Ishikawa (cell line): ENCODE data around the gene SEMA3A.

Experiments
- CEBPB ChIP-seq: IDR thresholded peaks from 2 replicates; pipeline ENCODE4 v1.6.1; 2012
- CREB1 ChIP-seq: IDR thresholded peaks from 2 replicates; pipeline ENCODE4 v1.6.1; 2012; ENCODE audit warnings: low read depth
- EGR1 ChIP-seq: IDR thresholded peaks from 2 replicates; pipeline ENCODE4 v1.6.1; 2012
- EP300 ChIP-seq: IDR thresholded peaks from 2 replicates; pipeline ENCODE4 v1.6.1; 2012; ENCODE audit warnings: borderline replicate concordance
- FOXM1 ChIP-seq: IDR thresholded peaks from 2 replicates; pipeline ENCODE4 v1.6.1; 2012; ENCODE audit warnings: low read depth, borderline replicate concordance
- NFIC ChIP-seq: IDR thresholded peaks from 2 replicates; pipeline ENCODE4 v1.6.1; 2012
- RAD21 ChIP-seq: IDR thresholded peaks from 2 replicates; pipeline ENCODE4 v1.6.1; 2012; ENCODE audit warnings: low read depth
- TAF1 ChIP-seq: IDR thresholded peaks from 2 replicates; pipeline ENCODE4 v1.6.1; 2012; ENCODE audit warnings: low read depth, mild to moderate bottlenecking
- TCF12 ChIP-seq: IDR thresholded peaks from 2 replicates; pipeline ENCODE4 v1.6.1; 2012; ENCODE audit warnings: low read depth
- TEAD4 ChIP-seq: IDR thresholded peaks from 2 replicates; pipeline ENCODE4 v1.6.1; 2012
- YY1 ChIP-seq: IDR thresholded peaks from 2 replicates; pipeline ENCODE4 v1.6.1; 2012; ENCODE audit warnings: low read depth
- ZBTB7A ChIP-seq: IDR thresholded peaks from 2 replicates; pipeline ENCODE4 v1.6.1; 2012; ENCODE audit warnings: low read depth
- TF ChIP-seq, protein P1 (sequence below): IDR thresholded peaks from 2 replicates; pipeline ENCODE4 v1.6.1; 2012; ENCODE audit warnings: low read depth, mild to moderate bottlenecking
- TF ChIP-seq, protein P2 (sequence below): IDR thresholded peaks from 2 replicates; pipeline ENCODE4 v1.6.1; 2012
- TF ChIP-seq, protein P3 (sequence below): IDR thresholded peaks from 2 replicates; pipeline ENCODE4 v1.6.1; 2012

The SEMA3A gene

DNA sequence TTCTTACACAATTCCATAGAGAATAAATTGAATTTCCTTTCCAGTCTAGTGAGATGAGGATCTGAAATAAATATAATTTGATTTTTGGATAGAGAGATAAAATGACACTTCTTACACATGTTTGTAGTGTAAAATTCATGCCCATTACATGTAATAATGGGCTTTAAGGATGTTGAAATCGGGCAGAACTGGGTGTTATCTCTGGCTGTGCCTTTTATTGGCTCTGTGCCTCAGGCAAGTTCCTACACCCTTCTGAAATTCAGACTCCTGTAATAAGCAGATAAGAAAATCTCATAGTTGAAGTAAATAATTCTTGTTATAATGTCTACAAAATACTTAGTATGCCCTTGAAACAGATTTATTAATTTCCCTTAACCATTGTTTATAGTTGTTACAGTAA is 125.6 kb downstream of the SEMA3A start:
- TF ChIP-seq EGR1 (no peak), RAD21 (no peak), NFIC (no peak), ZBTB7A (no peak), YY1 (no peak), TAF1 (no peak), TEAD4 (no peak), CEBPB (no peak), TCF12 (no peak), CREB1 (no peak), FOXM1 (no peak), EP300 (no peak)
- TF ChIP-seq, protein P1, sequence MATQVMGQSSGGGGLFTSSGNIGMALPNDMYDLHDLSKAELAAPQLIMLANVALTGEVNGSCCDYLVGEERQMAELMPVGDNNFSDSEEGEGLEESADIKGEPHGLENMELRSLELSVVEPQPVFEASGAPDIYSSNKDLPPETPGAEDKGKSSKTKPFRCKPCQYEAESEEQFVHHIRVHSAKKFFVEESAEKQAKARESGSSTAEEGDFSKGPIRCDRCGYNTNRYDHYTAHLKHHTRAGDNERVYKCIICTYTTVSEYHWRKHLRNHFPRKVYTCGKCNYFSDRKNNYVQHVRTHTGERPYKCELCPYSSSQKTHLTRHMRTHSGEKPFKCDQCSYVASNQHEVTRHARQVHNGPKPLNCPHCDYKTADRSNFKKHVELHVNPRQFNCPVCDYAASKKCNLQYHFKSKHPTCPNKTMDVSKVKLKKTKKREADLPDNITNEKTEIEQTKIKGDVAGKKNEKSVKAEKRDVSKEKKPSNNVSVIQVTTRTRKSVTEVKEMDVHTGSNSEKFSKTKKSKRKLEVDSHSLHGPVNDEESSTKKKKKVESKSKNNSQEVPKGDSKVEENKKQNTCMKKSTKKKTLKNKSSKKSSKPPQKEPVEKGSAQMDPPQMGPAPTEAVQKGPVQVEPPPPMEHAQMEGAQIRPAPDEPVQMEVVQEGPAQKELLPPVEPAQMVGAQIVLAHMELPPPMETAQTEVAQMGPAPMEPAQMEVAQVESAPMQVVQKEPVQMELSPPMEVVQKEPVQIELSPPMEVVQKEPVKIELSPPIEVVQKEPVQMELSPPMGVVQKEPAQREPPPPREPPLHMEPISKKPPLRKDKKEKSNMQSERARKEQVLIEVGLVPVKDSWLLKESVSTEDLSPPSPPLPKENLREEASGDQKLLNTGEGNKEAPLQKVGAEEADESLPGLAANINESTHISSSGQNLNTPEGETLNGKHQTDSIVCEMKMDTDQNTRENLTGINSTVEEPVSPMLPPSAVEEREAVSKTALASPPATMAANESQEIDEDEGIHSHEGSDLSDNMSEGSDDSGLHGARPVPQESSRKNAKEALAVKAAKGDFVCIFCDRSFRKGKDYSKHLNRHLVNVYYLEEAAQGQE = no peak
- TF ChIP-seq, protein P2, sequence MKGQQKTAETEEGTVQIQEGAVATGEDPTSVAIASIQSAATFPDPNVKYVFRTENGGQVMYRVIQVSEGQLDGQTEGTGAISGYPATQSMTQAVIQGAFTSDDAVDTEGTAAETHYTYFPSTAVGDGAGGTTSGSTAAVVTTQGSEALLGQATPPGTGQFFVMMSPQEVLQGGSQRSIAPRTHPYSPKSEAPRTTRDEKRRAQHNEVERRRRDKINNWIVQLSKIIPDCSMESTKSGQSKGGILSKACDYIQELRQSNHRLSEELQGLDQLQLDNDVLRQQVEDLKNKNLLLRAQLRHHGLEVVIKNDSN = no peak
- TF ChIP-seq, protein P3, sequence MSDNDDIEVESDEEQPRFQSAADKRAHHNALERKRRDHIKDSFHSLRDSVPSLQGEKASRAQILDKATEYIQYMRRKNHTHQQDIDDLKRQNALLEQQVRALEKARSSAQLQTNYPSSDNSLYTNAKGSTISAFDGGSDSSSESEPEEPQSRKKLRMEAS = no peak

DNA sequence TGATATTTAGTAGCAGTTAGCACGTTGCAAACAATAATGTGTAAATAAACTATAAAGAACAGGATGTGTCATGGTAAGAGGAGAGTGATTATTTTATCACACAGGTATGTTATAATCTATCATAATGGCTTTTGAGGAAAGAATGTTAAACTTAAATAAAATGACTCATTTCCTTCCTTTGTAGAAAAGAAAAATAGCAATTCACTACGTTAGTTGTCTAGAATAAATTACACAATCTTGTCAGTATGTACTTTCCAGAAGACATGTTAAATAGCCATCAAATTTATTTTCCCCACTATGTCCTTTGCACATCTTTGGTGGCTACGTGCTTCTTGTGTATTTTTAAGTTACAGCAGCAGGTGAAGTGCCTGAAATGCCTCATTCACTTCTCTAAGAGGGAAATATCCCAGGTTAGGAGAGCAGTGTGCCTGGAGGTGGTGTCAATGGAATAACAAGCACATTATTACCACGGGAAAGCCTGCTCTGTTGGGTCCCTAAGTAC is 133.8 kb downstream of the SEMA3A start:
- TF ChIP-seq, protein P1 = no peak
- peak; percentile 88 for TF ChIP-seq TEAD4
- no peak for TF ChIP-seq EGR1
- TF ChIP-seq CREB1 = 0 out of 2 replicates have a peak, but pooled peaks have one; percentile 8
- TF ChIP-seq YY1 = no peak
- TF ChIP-seq NFIC = peak; percentile 92
- no peak for TF ChIP-seq TAF1
- TF ChIP-seq TCF12 = peak; percentile 78; the same call in 1 of the 2 replicates
- peak; percentile 97 for TF ChIP-seq EP300
- no peak for TF ChIP-seq ZBTB7A
- TF ChIP-seq RAD21 = no peak
- TF ChIP-seq, protein P3 = no peak; the same call in 1 of the 2 replicates
- peak; percentile 99 for TF ChIP-seq FOXM1
- TF ChIP-seq, protein P2 = no peak
- peak; percentile 71 for TF ChIP-seq CEBPB

DNA sequence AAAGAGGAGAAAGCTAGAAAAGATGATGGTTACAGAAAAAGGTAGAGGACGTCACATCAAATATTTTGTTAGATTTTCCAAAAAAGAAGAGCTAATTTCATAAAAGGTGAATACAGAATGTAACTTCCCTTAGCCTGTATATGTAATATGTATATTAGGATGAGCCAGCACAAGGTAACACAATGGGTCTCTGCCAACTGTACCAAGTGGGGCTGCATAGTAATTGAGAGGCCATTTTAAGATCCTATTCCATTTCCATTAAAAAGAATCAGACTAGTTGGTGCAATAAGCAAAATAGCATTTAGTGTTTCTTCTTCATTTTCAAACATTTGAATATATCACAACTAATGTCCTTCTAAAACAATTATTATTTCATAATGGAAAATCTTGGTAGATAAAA is 134.6 kb downstream of the SEMA3A start:
- TF ChIP-seq CEBPB (no peak), EP300 (no peak), EGR1 (no peak), NFIC (no peak), TAF1 (no peak)

DNA sequence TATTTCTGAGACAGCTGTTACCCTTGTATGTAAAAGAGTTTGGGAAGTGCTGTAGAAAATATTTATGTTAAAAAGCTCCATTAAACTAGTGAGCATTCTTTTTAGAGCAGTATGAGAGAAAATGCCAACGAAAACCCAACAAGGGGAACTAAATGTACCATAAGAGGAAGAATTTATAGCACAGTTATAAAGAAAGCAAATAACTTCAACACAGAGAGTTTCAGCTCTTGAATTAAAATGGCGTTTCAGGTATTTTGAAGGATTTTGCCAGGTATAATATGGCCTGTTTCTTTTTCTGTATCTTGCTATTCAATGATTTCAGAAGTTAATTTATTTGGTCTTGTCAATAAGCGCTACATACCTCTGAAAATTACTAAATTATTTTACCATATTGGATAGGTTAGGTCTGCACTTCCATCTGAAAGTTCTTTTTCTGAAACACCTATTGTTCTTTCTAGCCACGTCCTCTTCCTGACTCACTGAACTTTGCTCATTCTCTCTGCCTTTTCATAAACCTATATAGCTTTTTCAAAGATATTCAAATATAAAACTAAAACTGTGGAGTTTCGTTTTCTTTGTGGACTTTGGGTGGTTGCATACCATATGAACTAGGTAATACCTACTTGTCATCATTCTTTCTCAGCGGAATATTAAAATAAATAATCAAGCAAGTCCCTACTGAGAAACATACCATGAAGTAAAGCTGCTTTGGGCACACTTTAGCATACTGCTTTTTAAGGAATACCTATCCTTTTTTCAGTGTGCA is 136.1 kb downstream of the SEMA3A start:
- no peak for TF ChIP-seq NFIC
- TF ChIP-seq ZBTB7A = no peak
- TF ChIP-seq RAD21 = no peak
- TF ChIP-seq TCF12 = no peak
- TF ChIP-seq, protein P2 = no peak
- no peak for TF ChIP-seq EP300
- TF ChIP-seq, protein P1 = no peak
- no peak for TF ChIP-seq YY1
- TF ChIP-seq, protein P3 = no peak
- TF ChIP-seq EGR1 = no peak
- no peak for TF ChIP-seq TAF1
- TF ChIP-seq TEAD4 = no peak
